ENCODE data around the gene LSM4.

- TF ChIP-seq CTCF (IDR thresholded peaks at IDR 0.05) (no peak), POLR2A (IDR thresholded peaks at IDR 0.05) (no peak)
These were observed 57.3 kb downstream of the LSM4 start for GRCh38 chr19:18265582-18265981.
